SK-N-SH (cell line): ENCODE data around the gene CDH4.

ENCODE experiments used
- FOXJ3 ChIP-seq: sonication (generic); formaldehyde crosslinking; IDR thresholded peaks from 2 replicates; pipeline ENCODE4 v1.5.1; 2020; ENCODE audit warnings: mild to moderate bottlenecking, missing genetic modification reagents
- FOXM1 ChIP-seq: IDR thresholded peaks from 2 replicates; pipeline ENCODE4 v1.4.0; 2012; ENCODE audit warnings: low read depth, mild to moderate bottlenecking
- GABPA ChIP-seq: IDR thresholded peaks from 2 replicates; pipeline ENCODE4 v1.4.0; 2012; ENCODE audit warnings: low read depth, mild to moderate bottlenecking
- POLR2AphosphoS5 ChIP-seq: IDR thresholded peaks from 2 replicates; pipeline ENCODE4 v1.6.1; 2012; ENCODE audit warnings: low read depth, low read length
- YY1 ChIP-seq: IDR thresholded peaks from 2 replicates; pipeline ENCODE4 v1.4.0; 2012; ENCODE audit warnings: low read depth, mild to moderate bottlenecking
- TF ChIP-seq, protein P1 (sequence below): fragments of 200-600 bp; sonication (generic); IDR thresholded peaks from 2 replicates; pipeline ENCODE4 v1.6.1; 2017; ENCODE audit warnings: antibody characterized with exemption, mild to moderate bottlenecking, moderate library complexity

DNA sequence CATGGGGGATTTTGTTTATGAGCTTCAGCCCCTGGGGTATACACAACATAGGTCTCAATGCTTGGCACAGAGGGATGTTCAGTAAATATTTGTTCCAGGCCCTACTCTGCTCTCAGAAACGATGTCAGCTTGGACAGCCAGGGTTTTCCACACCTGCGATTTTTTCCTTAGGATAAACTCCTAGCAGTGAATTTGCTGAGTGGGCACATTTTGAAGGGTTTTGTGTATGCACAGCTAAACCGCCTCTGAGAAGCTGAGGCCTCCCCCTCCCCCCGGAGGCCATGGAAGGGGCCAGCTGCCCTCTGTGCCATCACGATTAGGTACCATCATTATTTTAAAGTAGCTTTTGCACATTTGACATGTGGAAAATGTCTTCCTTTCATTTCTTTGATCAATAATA, 614.1 kb downstream of the CDH4 start:
- TF ChIP-seq, protein P1, sequence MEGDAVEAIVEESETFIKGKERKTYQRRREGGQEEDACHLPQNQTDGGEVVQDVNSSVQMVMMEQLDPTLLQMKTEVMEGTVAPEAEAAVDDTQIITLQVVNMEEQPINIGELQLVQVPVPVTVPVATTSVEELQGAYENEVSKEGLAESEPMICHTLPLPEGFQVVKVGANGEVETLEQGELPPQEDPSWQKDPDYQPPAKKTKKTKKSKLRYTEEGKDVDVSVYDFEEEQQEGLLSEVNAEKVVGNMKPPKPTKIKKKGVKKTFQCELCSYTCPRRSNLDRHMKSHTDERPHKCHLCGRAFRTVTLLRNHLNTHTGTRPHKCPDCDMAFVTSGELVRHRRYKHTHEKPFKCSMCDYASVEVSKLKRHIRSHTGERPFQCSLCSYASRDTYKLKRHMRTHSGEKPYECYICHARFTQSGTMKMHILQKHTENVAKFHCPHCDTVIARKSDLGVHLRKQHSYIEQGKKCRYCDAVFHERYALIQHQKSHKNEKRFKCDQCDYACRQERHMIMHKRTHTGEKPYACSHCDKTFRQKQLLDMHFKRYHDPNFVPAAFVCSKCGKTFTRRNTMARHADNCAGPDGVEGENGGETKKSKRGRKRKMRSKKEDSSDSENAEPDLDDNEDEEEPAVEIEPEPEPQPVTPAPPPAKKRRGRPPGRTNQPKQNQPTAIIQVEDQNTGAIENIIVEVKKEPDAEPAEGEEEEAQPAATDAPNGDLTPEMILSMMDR, result no peak
- TF ChIP-seq YY1, result no peak
- TF ChIP-seq FOXJ3, result no peak
- no peak for TF ChIP-seq GABPA
- no peak for TF ChIP-seq FOXM1
- TF ChIP-seq POLR2AphosphoS5, result no peak
